Measurements from ENCODE around the gene NUS1. TPM values are rescaled to one million over a fixed set of nuclear protein-coding genes. Genes with fewer than 3 reads are reported as not detected.
"Not testable (repeated sequence)": the region's sequence is repeated elsewhere in the genome, so short reads cannot be mapped to it uniquely, and the experiment has no call there.

The NUS1 gene
- total RNA-seq, 4 donors from 2014 or later: 35.5 to 44.0 (median 41.4) TPM

DNA sequence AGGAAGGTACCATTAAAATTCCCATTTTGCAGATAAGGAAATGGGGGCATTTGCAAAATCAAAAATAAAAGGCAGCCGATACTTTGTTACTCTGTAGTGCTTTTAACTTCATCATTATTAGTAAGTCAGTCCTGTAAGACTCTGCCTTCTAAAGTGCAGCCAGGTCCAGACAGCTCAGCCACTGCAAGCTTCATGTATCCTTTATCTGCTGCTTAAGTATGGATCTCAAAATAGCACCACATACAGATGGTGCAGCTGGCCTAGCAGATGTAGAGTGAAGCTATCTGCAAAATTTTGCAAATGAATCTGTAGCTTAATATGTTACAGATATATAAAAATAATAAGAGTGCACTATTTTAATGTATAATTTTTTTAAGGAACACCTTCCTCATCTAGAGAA, 53.4 kb downstream of the NUS1 start:
- Histone ChIP-seq H3K36me3 (no peaks in the 10 kb centered on the region), H3K9me3 (no peaks in the 10 kb centered on the region), H3K4me3 (replicated peaks in 1 of 3) (no peak overlapping the region), H3K4me1 (no peaks in the 10 kb centered on the region), H3K27me3 (no peaks in the 10 kb centered on the region), H3K27ac (no peak overlapping the region)
- TF ChIP-seq, protein P1, sequence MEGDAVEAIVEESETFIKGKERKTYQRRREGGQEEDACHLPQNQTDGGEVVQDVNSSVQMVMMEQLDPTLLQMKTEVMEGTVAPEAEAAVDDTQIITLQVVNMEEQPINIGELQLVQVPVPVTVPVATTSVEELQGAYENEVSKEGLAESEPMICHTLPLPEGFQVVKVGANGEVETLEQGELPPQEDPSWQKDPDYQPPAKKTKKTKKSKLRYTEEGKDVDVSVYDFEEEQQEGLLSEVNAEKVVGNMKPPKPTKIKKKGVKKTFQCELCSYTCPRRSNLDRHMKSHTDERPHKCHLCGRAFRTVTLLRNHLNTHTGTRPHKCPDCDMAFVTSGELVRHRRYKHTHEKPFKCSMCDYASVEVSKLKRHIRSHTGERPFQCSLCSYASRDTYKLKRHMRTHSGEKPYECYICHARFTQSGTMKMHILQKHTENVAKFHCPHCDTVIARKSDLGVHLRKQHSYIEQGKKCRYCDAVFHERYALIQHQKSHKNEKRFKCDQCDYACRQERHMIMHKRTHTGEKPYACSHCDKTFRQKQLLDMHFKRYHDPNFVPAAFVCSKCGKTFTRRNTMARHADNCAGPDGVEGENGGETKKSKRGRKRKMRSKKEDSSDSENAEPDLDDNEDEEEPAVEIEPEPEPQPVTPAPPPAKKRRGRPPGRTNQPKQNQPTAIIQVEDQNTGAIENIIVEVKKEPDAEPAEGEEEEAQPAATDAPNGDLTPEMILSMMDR (IDR thresholded peaks at IDR 0.05): no peak
- TF ChIP-seq POLR2A (IDR thresholded peaks at IDR 0.05): no peak
- intact Hi-C loops (cut with DNase I): no loop called here
- no peak for DNase-seq
- 95 to 98% methylated on average over 1 of the region's 1 CpG for WGBS, 2 donors

DNA sequence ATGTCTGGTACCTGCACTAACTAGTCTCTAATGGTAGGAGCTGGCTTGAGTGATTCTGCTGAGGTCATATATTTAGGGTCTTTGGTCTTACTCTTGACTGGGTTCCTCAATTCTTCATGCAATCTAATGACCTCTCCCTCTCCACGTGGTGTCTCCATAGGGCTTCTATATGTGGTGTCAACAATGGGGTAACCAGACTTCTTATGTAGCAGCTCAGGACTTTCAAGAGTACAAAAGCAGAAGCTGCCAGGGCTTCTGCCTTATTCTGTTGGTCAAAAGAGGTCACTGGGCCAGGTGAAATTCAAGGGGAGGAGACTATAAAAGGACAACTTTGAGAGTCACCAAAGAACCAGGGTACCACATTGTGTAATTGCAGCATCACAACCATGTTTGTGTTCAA, 54.3 kb downstream of the NUS1 start:
- H3K27ac ChIP-seq: no peak overlapping the region
- TF ChIP-seq, protein P1 (IDR thresholded peaks at IDR 0.05): no peak
- TF ChIP-seq POLR2A (IDR thresholded peaks at IDR 0.05): no peak
- no peak for DNase-seq
- no peak overlapping the region for H3K4me3 ChIP-seq (replicated peaks in 1 of 3)
- no peaks in the 10 kb centered on the region for H3K9me3 ChIP-seq
- intact Hi-C loops (cut with DNase I): no loop called here
- H3K36me3 ChIP-seq: no peaks in the 10 kb centered on the region
- no peaks in the 10 kb centered on the region for H3K4me1 ChIP-seq
- H3K27me3 ChIP-seq: no peaks in the 10 kb centered on the region
- WGBS, 2 donors: 41 to 42% methylated on average over 1 of the region's 1 CpG

DNA sequence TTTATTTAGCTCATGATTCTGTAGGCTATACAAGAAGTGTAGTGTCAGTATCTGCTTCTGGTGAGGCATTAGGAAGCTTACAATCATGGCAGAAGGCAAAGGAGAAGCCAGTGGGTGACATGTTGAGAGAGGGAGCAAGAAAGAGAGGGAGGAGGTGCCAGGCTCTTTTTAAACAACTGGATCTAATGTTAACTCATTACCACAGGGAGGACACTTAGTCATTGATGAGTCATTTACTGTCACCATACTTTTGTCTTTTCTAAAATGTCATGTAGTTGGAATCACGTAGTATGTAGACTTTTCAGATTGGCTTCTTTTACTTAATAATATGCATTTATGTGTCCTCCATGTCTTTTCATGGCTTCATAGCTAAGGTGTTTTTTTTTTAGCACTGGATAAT, 58.1 kb downstream of the NUS1 start:
- WGBS, 2 donors: 83 to 85% methylated on average over 1 of the region's 1 CpG
- no peak for DNase-seq
- intact Hi-C loops (cut with DNase I): no loop called here
- H3K36me3 ChIP-seq: no peaks in the 10 kb centered on the region
- TF ChIP-seq POLR2A (IDR thresholded peaks at IDR 0.05): no peak
- TF ChIP-seq, protein P1 (IDR thresholded peaks at IDR 0.05): no peak
- no peak overlapping the region for H3K27ac ChIP-seq
- no peaks in the 10 kb centered on the region for H3K4me1 ChIP-seq
- H3K4me3 ChIP-seq (replicated peaks in 1 of 3): no peak overlapping the region
- H3K27me3 ChIP-seq: no peaks in the 10 kb centered on the region
- H3K9me3 ChIP-seq: no peaks in the 10 kb centered on the region

DNA sequence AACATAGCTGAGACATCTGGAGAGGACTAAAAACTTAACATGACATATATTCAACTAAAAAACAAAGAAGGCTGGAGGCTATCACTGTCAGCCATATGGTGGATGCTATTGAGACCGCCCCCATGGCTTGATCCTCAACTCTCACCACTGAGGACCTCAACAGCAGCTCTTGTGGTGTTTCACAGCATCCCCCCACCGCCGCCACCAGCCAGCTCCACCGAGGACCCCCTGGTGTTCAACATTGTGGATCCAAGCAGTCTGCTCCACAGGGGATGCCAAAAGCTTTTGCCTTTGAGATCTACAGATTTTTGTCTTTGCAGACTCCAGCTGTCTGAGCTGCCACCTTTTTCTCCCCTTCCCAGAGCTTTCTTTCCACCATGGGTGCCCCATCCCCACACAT, 64.6 kb downstream of the NUS1 start:
- Histone ChIP-seq H3K4me3 (replicated peaks in 1 of 3) (no peak overlapping the region), H3K27me3 (no peaks in the 10 kb centered on the region), H3K36me3 (no peaks in the 10 kb centered on the region), H3K9me3 (no peaks in the 10 kb centered on the region), H3K27ac (no peak overlapping the region), H3K4me1 (no peaks in the 10 kb centered on the region)
- TF ChIP-seq, protein P1 (IDR thresholded peaks at IDR 0.05): no peak
- DNase-seq: no peak
- intact Hi-C loops (cut with DNase I): no loop called here
- WGBS, 2 donors: 44 to 75% methylated on average over 4 of the region's 4 CpGs

DNA sequence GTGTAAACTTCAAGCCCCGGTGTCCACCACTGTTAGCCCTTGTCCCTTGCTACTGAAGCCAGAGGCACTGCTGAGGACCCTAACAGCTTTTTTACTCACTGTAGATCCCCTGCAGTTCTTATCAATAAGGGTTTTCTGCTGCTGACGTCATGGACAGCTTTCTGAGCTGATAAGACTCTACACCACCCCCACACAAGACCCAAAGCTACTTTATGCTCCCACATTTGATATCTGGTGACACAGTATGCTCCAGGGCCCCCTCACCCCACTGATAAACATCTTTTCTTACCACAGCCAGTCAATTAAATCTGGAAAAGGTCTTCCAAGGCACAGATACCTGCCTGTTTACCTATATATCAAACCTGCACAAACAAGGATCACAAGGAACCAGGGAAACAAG, 65.3 kb downstream of the NUS1 start:
- DNase-seq: no peak
- intact Hi-C loops (cut with DNase I): no loop called here
- no peak overlapping the region for H3K27ac ChIP-seq
- no peaks in the 10 kb centered on the region for H3K9me3 ChIP-seq
- TF ChIP-seq, protein P1 (IDR thresholded peaks at IDR 0.05): no peak
- TF ChIP-seq POLR2A (IDR thresholded peaks at IDR 0.05): no peak
- no peaks in the 10 kb centered on the region for H3K4me1 ChIP-seq
- H3K36me3 ChIP-seq: no peaks in the 10 kb centered on the region
- no peak overlapping the region for H3K4me3 ChIP-seq (replicated peaks in 1 of 3)
- 45 to 46% methylated on average over 2 of the region's 2 CpGs for WGBS, 2 donors
- no peaks in the 10 kb centered on the region for H3K27me3 ChIP-seq

DNA sequence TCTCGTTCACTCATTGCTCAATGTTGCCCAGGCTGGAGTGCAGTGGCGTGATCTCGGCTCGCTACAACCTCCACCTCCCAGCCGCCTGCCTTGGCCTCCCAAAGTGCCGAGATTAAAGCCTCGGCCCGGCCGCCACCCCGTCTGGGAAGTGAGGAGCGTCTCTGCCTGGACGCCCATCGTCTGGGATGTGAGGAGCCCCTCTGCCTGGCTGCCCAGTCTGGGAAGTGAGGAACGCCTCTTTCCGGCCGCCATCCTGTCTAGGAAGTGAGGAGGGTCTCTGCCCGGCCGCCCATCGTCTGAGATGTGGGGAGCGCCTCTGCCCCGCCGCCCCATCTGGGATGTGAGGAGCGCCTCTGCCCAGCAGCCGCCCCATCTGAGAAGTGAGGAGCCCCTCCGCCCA, 75.4 kb downstream of the NUS1 start:
- intact Hi-C loops (cut with DNase I): not testable (repeated sequence)

More for the DNA sequence above, 75.4 kb downstream of the NUS1 start:
- H3K4me3 ChIP-seq (replicated peaks in 1 of 3); H3K9me3 ChIP-seq; H3K4me1 ChIP-seq; H3K27ac ChIP-seq; DNase-seq; H3K36me3 ChIP-seq; H3K27me3 ChIP-seq: not testable (repeated sequence)
- 87 to 95% methylated on average over 16 to 25 of the region's 25 CpGs for WGBS, 2 donors
